ENCODE results near the gene GPR35. TPM values are rescaled to one million over a fixed set of nuclear protein-coding genes. Genes with fewer than 3 reads are reported as not detected.

GPR35 gene, protein sequence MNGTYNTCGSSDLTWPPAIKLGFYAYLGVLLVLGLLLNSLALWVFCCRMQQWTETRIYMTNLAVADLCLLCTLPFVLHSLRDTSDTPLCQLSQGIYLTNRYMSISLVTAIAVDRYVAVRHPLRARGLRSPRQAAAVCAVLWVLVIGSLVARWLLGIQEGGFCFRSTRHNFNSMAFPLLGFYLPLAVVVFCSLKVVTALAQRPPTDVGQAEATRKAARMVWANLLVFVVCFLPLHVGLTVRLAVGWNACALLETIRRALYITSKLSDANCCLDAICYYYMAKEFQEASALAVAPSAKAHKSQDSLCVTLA
- 2.5 TPM for total RNA-seq

DNA sequence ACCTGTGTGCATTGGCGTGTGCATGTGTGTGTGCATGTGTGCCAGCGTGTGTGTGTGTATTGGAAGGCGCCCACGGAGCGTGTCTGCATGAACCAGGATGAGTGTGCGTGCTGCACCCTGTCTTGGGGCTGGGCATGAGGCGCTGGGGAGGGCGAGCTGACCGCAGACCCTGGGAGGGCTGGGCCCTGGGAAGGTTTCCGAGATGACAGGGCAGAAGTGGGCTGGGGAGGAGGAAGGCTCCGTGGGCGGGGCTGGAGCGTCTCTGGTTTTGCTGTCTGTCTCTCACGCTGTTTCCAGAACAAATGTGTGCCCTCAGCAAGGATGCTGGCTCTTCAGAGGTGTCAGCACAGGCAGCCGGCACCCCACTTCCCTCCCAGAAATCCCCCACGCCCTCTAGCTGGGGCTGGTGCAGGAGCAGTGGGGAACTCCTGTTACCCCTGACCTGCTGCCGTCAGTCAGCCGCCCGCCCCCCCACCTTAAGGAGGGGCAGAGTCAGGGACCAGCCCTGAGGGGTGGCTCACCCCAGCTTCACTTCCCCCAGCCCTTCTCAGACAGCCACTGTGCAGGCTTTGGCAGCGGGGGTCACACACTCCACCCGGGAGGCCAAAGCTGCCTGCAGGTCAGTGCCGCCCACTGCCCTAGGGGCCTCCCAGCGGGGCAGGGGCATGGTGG lies at the start of gene GPR35:
Gene GPR35, plus strand, starts transcription at position 531 of the 672 bp plus-strand sequence. CDS start 4,473 bp downstream, outside the sequence.

DNA sequence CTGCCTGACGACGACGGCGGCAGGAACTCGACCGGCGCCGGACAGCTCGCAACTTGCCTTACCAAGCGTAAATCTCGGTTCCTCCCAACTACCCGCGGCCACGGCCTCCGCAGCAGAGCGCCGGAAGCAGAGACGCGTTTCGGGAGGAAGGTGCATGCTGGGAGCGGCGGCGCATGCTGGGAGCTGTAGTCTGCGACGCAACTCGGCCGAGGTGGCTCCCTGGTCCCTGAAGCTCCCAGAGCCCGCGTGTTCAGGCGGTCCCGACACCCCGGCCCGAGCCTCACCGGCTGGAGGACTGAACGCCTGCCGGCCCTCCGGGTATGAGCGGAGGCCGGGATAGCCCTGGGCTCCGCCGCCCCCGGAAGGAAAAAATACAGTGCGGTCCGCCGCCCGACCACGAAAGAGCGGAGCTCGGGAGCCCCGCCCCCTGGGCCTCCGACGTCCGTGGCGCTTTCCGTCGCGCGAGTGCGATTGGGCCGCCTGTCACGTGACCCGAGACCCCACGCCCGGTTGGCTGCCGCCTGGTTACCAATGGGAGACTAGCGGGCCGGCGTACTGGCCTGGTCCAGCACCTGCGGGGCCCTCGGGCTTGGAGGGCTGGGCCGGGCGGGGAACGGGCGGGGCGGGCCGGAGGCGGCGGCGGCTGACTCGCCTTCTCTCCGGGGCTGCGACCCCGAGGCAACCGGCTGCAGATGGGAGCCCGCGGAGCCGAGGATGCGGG lies 38.9 kb upstream of the GPR35 start, which contains the start of gene CAPN10:
Gene CAPN10, plus strand, starts transcription at position 537 of the 721 bp plus-strand sequence. Its CDS starts 178 bp downstream, at position 715.

Small RNA genes within 50 kb of the gene (small RNA-seq; reads per million reads assigned to genes)
- not detected for gene AC011298.3 (ENCODE audit: low replicate concordance)

Other genes starting within 250 kb of the GPR35 start
- 89.2 TPM for gene GPC1, start 189.8 kb upstream of the GPR35 start, total RNA-seq
- 27.9 TPM for gene ANKMY1, start 67.5 kb upstream of the GPR35 start, total RNA-seq
- 6.3 TPM for gene DUSP28, start 65.1 kb upstream of the GPR35 start, total RNA-seq
- 10.6 TPM for gene RNPEPL1, start 57.0 kb upstream of the GPR35 start, total RNA-seq
- 52.9 TPM for gene CAPN10, start 38.7 kb upstream of the GPR35 start, total RNA-seq
- gene AQP12B, start 57.4 kb downstream of the GPR35 start, total RNA-seq: not detected
- gene AQP12A, start 66.4 kb downstream of the GPR35 start, total RNA-seq: not detected
- gene KIF1A, start 194.7 kb downstream of the GPR35 start, total RNA-seq: 300 TPM
- gene AGXT, start 243.3 kb downstream of the GPR35 start, total RNA-seq: not detected

Data from parietal lobe (tissue), 2 donors.